HG02885 (cell line): ENCODE data around the gene NFKB1.
A peak's percentile ranks its signal among the peaks of the same experiment; 100 is the strongest.
"Not testable (repeated sequence)": the region's sequence is repeated elsewhere in the genome, so short reads cannot be mapped to it uniquely, and the experiment has no call there.

Experiments used
- ATAC-seq: cut with Tn5 transposase; IDR thresholded peaks from one replicate; pipeline ENCODE4 v1.9.1; 2021; ENCODE audit warnings: mild to moderate bottlenecking; ENCODE audit not compliant: unreplicated experiment, poor library complexity

Gene NFKB1

DNA sequence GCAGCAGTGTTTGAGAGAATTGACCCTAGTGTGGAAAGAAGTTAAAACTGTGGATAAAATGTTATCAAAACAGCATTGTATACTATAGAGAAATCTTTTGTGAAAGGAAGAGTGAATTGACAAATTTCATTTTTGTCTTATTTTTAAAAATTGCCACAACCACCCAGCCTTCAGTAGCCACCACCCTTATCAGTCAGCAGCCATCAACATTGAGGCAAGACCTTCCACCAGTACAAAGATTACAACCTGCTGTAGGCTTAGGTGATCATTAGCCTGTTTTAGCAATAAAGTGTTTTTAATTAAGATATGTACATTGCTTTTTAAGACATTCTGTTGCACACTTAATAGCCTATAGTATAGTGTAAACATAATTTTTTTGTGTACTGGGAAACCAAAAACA lies 91.1 kb downstream of the NFKB1 start:
- ATAC-seq = no peak

DNA sequence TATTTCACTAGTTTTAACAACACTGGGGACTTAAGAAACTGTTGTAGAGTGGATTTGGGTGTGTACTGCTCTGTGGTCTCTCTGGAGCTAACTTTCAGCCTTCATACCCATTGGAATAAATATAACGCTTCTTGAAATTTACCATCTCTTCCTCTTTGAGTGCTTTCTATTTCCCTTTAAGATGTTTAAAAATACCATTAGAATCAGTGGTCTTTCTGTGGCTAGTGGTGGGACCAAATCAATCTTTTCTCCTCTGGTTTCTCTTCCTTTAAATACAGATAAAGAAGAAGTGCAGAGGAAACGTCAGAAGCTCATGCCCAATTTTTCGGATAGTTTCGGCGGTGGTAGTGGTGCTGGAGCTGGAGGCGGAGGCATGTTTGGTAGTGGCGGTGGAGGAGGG lies 92.0 kb downstream of the NFKB1 start:
- no peak for ATAC-seq

DNA sequence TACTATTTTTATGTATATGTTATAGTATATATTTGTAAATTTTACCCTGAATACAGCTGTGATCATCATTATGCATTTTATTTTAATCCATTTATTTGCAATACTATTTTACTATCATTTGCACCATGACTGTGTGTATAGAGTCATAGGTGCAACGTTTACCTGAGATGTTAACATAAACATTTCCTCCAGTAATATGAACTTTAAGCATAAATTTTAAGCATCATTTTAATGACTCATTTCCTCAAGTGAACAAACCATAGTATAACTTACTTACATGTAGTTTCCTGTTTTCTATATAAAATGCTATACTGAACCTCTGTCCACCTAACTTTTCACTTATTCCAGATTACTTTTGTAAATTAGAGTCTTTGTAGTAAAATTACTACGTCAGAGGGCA lies 92.8 kb downstream of the NFKB1 start:
- ATAC-seq = no peak

GRCh38 chr4:102596532-102596931 lies 95.4 kb downstream of the NFKB1 start:
- no peak for ATAC-seq

DNA sequence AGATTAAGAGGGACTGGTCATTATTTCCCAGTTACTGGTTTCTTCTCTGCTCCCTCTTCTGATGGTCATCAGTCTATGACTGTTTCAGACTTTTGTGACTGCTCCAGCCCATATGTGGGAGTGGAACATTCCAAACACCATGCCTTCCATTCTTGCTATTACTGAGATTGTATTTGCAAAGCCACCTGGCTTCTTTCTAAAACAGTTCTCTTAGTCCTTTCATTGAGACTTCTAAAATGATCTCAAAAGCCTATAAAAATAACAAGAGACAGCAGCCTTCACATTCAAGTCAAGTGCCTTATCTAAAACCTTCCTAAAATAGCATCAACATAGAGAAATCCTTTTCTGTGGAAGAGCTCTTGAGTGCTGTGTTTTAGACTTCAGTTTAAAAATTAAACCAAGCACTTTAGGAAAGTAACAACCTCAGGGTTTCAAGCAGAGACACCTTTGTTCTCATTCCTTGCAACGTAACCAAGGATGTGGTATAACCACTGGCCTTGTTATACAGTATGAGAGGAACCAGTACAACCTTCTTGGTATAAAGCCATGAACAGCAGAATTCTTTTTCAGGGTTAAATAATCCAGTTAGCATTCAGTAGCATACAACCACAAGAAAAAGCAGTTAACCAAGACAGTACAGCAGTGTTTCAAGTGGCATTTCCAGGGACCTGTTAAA lies 97.1 kb downstream of the NFKB1 start:
- peak; percentile 59 for ATAC-seq

DNA sequence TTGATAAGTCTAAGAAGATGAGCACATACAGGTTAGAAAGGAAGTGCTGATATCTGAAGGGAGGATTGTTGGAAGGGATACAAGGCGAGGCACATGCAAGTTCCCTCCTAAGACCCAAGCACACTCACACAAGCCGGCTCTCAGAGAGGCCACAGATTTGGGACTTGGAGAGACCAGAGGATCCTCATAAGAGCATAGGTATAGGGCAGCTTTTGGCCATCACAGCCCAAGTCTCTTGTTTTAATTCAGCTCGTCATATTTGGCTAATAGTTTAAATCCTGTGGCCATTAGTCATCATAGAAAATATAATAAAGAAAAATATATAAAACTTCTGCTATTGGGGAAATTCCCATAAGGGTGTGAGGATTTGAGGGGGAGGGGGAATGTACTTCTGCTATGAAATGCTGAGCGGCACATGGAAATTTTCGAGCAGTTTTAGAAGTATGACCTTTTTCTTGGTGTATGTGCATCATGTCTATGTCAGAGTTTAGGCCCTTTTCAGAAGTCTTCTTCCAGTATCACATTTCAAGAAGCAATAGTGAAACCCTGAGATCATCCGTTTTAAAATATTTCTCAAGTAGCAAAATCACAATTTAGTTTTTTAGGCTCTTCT lies 97.7 kb downstream of the NFKB1 start:
- ATAC-seq = peak; percentile 73

GRCh38 chr4:102599455-102599854 lies 98.3 kb downstream of the NFKB1 start:
- ATAC-seq = peak; percentile 23

GRCh38 chr4:102599886-102600285 lies 98.7 kb downstream of the NFKB1 start:
- ATAC-seq = no peak

DNA sequence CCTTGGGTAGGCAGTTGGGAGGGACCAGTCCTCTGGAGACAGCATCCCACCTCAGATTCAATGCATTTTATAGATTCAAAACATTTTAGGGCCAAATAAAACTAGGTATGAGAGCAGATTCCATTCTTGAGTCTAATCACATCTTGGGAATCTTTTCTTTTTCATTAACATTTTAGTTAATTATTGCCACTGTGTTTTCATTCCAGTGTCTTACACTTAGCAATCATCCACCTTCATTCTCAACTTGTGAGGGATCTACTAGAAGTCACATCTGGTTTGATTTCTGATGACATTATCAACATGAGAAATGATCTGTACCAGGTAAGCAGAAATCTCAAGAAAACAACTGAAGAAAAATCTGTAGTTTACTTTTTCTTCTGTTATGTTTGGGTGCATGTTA lies 99.5 kb downstream of the NFKB1 start:
- ATAC-seq = no peak

DNA sequence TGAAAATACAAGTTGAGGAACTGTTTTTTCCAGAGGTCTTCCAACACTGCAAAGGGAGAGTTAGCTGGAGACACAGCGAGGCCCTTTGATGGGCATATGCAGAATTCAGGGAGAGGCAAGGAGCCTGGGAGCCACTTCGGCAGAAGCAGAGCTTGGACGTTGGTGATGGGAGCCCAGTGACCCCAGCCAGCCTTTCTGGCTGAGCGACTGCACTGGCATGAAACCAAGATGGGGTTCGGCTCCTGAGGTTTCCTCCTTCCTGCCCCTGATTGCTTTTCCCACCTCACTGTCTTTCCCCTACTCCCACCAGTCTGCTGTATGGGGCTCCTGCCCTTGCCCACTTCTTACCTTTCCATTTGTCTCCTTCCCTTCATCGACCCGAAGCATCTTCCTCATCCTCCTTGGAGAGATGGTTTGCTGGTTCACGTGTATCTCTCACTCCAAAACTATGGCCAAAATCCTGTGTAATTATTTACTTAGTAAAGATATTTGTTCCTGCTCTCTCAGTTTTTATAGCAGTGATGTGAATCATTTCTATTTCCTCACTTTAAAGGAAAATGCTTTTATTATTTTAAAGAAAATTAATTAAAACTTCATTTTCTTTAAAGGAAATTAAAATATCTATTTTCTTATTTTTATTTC lies 100.5 kb downstream of the NFKB1 start:
- no peak for ATAC-seq

DNA sequence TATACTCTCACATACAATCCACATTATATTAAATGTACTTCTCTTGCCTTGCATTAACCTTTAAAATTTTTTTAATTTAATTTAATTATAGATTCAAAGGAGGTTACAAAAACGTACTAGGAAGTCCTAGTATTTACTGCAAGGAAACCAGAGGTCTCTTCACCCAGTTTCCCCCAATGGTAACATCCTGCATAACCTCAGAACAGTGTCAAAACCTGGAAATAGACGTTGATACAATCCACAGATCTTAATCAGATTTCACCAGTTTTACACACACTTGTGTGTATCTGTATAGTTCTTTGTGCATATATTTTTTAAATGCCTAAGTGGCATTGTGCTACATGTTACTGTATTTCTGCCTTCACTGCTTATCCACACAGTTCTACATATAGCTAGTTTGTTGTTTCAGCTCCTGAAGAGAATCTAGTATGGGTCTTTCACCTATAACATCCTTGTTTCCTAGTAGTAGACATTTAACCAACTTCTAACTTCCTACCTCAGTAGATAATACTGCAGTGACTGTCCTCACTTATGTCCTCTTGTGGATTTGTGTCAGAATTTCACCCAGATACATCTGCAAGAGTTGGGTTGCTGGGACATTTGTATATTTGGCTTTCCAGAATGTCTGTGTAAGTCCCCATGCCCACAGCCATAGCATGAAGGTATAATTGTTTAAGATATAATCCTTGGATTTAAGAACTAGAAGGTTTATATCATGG lies 103.2 kb downstream of the NFKB1 start:
- ATAC-seq = no peak

- ATAC-seq = no peak
Observed at GRCh38 chr4:102606261-102606660, 105.1 kb downstream of the NFKB1 start.

- no peak for ATAC-seq
Observed at GRCh38 chr4:102606846-102607450, 105.8 kb downstream of the NFKB1 start.

GRCh38 chr4:102608190-102608589 lies 107.0 kb downstream of the NFKB1 start:
- ATAC-seq = no peak

- ATAC-seq = no peak
Observed at GRCh38 chr4:102610007-102610406, 108.8 kb downstream of the NFKB1 start.

DNA sequence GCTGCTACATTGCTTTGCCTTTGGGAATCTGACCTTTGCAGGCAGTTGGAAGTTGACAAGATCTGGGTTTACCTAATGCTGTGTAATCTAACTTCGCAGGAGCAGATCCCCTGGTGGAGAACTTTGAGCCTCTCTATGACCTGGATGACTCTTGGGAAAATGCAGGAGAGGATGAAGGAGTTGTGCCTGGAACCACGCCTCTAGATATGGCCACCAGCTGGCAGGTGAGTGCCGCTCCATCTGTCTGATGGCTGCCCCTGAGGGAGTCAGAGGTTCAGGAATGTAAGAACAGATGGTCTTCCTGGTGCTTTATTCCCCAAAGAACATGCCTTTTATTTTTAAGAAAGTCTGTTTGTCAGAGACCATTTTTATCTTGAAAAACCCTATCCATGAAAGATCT lies 109.3 kb downstream of the NFKB1 start:
- no peak for ATAC-seq

DNA sequence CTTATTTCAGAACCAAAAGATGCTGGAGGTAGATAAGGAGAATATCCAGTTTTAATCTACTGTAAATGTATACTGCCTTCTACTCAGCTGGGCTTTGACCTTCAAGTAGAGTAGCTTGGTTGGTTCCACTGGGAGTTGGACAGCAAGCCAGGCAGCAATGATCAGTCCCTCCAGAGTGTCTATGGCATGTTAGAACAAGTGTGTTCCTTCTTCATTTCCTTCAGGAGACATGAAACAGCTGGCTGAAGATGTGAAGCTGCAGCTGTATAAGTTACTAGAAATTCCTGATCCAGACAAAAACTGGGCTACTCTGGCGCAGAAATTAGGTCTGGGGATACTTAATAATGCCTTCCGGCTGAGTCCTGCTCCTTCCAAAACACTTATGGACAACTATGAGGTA lies 111.1 kb downstream of the NFKB1 start:
- ATAC-seq = no peak

- no peak for ATAC-seq
Observed at GRCh38 chr4:102612824-102613366, 111.7 kb downstream of the NFKB1 start.

DNA sequence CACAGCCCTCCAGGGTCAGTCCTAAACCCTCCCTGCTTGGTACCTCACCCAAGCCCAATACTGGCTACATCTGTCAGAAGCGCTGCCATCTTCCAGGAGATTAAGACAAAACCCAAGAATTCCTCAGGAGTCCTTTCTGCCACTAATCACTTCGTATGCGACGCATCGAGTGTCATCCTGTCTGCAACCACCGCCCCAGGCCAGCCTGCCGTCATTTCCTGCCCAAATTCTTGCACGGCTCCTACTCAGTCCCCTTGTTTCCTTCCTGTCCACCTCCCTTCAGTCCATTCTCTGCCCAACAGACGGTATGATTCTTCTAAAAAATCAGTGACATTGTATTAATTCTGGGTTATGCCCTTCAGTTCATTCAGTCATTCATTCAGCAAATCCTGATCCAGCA lies 113.6 kb downstream of the NFKB1 start:
- no peak for ATAC-seq

DNA sequence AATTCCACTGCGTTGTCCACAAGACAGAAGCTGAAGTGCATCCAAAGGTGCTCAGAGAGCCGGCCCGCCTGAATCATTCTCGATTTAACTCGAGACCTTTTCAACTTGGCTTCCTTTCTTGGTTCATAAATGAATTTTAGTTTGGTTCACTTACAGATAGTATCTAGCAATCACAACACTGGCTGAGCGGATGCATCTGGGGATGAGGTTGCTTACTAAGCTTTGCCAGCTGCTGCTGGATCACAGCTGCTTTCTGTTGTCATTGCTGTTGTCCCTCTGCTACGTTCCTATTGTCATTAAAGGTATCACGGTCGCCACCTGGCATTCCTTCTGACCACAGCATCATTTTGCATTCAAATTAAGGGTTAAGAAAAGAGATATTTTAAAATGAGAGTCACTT lies 115.5 kb downstream of the NFKB1 start:
- no peak for ATAC-seq

DNA sequence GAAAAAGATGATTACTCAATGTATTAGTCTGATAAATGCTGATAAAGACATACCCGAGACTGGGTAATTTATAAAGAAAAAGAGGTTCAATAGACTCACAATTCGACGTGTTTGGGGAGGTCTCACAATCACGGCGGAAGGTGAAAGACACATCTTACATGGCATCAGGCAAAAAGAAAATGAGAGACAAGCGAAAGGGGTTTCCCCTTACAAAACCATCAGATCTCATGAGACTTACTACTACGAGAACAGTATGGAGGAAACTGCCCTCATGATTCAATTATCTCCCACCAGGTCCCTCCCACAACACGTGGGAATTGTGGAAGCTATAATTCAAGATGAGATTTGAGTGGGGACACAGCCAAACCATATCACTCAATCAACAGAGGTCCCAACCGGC lies 117.9 kb downstream of the NFKB1 start:
- ATAC-seq = not testable (repeated sequence)
